HL-60 (cell line): ENCODE data around the gene HOXB4.

ENCODE experiments used
- CTCF ChIP-seq: IDR thresholded peaks from one replicate; pipeline ENCODE4 v1.5.1; 2011; ENCODE audit warnings: low read length, control low read depth, inconsistent platforms; ENCODE audit not compliant: insufficient read depth
- GABPA ChIP-seq: IDR thresholded peaks from 2 replicates; pipeline ENCODE4 v1.6.1; 2012; ENCODE audit warnings: low read depth
- POLR2AphosphoS5 ChIP-seq: IDR thresholded peaks from 2 replicates; pipeline ENCODE4 v1.6.1; 2012; ENCODE audit warnings: low read depth
- REST ChIP-seq: IDR thresholded peaks from 2 replicates; pipeline ENCODE4 v1.6.1; 2012; ENCODE audit warnings: low read depth; ENCODE audit not compliant: insufficient replicate concordance

DNA sequence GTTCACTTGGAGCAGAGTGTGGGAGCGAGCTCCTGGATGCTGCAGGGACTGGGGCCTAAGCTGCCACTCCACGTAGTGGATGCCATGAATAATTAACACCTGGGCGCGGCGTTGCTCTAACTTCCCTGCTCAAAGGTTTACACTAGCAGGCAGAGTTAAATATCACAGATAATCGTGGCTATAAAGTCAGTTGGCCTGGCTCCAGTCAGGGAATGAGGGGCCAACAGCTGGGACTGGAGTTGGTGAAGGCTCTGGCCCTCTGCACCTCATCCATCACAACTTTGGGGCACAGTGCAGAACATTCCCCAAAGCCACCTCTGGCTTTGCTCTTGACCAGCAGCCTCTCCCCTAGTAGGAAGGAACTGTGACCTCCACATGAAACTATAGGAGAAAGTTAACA is 10.9 kb downstream of the HOXB4 start:
- TF ChIP-seq CTCF (no peak), REST (no peak), GABPA (no peak), POLR2AphosphoS5 (no peak)
